HG03432 (cell line): Measurements from ENCODE around the gene GNAZ.
A peak's percentile ranks its signal among the peaks of the same experiment; 100 is the strongest.
"Not testable (repeated sequence)": the region's sequence is repeated elsewhere in the genome, so short reads cannot be mapped to it uniquely, and the experiment has no call there.

Source experiments
- ATAC-seq: cut with Tn5 transposase; IDR thresholded peaks from one replicate; pipeline ENCODE4 v1.9.1; 2021; ENCODE audit warnings: mild to moderate bottlenecking, moderate library complexity; ENCODE audit not compliant: unreplicated experiment

GNAZ gene

DNA sequence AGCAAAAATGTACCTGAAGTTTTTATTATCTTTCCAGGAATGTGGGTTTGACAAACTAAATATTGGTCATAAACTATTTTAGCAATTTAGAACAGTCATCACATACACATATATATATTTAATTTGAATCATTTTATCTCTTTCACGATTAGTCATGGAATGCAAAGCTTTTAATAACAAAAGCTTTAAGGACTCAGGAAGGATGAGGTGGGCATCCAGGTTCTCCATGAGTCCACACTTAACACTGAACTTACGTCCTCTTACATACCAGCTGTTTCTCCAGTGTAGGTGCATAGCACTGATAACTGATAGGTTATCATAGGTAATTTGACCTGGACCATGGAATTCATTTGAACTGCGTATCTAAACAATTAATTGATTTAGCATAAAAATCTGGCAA lies 28.1 kb upstream of the GNAZ start:
- no peak for ATAC-seq

DNA sequence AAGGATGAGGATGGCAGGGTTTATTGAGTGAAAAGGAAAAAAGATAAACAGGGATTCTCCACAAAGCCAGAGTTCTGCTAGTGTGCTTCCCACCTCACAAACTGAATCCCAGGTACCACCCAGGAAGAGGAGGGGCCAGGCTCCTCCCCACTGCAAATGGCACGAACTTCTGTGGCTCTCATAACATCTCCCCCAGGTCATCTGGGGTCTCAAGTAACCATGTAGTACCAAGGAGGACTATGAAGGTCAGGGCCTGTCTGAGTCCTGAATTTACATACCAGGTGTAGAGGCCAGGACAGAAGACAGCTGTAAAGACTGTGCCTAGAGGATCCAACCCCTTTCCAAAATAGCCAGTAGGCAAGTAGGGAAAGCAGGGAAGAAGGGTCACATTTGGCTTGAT lies 25.7 kb upstream of the GNAZ start:
- no peak for ATAC-seq

DNA sequence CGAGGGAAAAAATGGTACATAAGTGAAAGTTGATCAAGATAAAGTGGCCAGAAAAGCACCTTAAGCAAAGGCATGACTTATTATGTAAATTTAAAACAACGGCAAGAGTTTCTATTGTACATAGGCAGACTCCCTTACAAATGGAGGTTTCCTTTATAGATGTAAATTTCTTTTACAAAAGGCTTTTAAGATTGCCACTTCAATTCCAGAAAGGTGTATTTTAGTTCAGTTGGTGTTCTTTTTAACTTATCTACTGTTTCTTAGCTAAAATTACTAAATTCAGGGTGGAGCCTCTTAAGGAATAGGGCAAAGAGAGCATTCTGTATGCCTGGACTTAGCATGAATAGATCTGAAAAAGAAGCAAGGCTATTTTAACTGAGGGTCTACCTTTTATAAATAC lies 24.9 kb upstream of the GNAZ start:
- no peak for ATAC-seq

DNA sequence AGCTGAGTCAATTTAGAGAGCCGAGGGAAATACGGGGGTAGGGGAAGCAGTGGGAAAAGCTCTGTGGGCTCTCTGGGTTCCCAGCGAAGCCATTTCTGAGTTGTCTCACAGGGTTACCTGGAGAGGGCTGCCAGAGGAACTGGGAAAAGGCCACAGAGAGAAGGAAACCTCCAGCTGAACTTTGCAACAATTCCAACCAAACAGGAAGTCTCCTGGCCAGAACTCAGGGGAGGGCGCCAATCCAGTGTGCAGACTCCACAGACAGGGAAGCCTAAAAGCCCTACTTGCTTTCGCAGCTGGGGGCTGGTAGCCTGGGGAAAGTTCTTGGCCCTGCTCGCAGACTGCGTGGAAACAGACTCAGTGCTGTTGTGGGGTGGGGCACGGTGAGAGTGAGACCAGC lies 23.1 kb upstream of the GNAZ start:
- no peak for ATAC-seq

- no peak for ATAC-seq
Measured at GRCh38 chr22:23047742-23048141, 22.6 kb upstream of the GNAZ start.

DNA sequence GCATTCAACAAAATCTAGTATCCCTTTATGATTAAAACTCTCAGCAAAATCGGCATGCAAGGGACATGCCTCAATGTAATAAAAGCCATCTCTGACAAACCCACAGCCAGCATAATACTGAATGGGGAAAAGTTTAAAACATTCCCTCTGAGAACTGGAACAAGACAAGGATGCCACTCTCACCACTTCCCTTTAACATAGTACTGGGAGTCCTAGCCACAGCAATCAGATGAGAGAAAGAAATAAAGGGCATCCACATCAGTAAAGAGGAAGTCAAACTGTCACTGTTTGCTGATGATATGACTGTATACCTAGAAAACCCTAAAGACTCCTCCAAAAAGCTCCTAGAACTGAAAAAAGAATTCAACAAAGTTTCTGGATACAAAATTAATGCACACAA lies 19.8 kb upstream of the GNAZ start:
- not testable (repeated sequence) for ATAC-seq

- ATAC-seq = no peak
Measured at GRCh38 chr22:23053051-23053707, 17.1 kb upstream of the GNAZ start.

DNA sequence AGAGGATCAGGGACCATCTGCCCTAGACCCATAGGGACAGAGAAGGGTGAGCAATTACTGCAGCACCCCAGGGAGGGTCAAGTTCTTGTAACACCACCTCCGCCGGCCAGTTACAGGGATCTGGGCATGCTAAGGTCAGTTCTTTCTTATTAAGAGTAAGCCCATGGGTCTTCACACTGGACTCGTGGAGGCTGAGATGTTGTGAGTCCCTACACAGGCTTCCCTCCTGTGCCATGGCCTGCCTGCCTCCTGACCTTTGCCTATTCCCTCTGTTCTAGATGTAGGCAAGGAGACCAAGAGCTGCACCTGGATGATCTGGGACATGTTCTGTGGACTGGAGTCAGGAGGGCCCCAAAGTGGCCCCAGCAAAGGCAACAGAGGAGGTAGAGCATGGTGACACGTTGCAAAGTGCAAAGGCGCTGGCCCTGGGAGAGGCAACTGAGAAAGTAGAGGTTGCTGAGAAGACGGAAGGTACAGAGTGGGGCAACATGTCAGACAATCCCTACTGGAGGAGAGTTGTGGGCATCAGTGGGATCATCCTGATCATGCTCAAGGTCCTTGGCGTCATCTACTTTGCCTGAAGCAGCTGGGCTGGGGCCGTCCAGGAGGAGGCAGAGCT lies 16.3 kb upstream of the GNAZ start:
- ATAC-seq = peak; percentile 12

GRCh38 chr22:23054531-23055257 lies 15.6 kb upstream of the GNAZ start:
- peak; percentile 49 for ATAC-seq

GRCh38 chr22:23055449-23056179 lies 14.7 kb upstream of the GNAZ start:
- ATAC-seq = no peak

- no peak for ATAC-seq
Measured at GRCh38 chr22:23057331-23057730, 13.0 kb upstream of the GNAZ start.

GRCh38 chr22:23058063-23058462 lies 12.3 kb upstream of the GNAZ start:
- ATAC-seq = no peak

GRCh38 chr22:23058481-23059283 lies 11.6 kb upstream of the GNAZ start:
- no peak for ATAC-seq

DNA sequence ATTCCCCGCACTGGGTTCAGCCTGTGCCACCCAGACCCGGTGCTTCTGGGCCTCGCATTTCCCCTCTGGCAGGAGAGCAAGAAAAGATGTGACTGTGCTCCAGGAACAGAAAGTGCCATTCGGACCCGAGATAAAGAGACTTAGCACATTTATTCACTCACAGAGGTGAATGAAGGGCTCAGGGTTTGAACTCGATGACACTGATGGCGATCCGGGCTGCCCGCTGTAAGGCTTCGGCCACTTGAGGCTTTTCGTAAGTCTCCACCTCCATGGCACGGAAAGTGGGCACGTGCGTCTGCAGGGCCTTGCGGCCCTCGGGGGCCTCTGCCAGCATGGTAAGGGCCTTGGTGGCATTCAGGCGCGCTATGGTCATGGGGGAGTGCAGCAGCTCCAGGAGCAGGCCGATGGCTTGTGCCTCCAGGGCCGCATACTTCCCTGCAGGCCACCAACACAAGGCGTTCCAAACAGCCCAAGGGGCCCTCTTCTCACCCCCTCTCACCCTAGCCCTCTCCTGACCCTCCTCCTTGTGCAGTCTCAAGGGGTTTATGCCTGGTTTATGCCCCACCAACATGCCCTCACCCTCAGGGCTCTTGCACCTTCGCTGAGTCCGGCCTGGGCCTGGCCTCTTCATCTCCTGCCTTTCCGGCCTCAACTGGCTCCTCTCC lies 10.9 kb upstream of the GNAZ start:
- no peak for ATAC-seq

DNA sequence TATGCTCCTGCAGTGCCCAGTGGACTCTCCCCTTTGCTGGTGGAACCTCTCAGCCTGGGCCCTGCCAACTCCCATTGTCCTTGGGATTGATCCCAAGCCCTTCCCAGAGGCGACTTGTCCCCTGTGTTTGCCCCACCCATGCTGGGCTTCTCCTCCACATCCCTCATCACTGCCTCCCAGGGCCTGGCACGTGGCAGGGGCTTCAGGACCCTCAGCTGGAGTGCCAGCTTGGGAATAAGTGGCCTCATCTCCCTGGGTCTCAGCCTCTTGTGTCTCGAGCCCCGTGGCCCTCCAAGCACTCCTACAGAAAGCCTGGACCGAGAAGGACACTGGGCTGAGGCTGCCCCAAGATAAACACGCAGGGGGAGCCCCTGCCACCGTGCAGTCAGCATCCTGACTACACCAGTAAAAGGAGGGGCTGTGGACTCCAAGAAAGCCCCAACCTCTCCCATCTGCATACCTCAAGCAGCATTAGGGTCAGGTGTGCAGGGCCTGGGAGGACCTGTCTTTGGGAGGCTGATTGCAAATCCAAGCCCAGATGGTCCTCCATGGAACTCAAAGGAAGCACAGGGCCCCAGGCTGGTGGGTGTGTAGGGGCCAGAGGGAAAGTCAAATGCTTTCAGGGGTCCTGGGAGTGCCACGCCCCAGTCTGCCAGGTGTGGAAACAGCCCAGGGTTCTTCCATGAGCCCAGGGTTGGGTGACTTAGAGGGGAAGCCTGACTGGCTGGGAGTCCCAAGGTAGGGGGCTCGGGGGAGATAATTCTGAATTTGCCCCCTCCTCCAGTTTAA lies 9.5 kb upstream of the GNAZ start:
- no peak for ATAC-seq

DNA sequence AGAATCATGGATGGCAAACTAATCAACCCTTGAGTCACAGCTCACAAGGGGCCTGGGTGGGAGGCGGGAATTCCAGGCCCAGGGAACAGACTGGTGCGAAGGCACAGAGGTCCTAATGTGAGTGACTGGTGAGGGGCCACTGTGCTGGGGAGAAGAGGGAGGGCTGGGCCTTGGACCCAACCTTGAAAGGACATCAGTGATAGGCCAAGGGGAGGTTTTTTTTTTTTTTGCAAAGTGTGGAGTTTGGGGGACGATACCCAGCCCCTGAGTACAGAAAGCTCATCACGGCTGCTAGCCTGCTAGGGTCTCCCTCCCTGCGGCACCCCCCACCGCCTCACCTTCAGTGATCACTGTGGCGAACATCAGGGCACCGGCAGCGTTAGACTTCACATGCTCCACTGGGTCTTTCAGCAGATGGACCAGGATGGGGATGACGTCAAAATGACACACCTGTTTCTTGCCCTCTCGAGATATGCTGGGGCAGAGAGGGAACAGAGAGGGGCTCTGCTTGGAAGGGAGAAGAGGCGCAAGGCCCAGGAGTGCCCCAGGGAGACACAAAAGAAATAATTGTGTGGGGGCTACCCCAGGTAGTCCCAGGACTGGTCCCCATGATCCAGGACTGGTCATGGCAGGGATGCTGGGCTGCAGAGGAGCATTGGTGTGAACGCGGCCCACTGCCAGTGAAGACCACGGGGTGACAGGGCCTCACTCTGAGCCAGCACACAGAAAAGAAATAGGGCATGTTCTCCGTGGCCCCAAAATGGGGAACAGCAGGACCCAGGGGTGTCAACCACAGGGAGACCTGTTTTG lies 8.6 kb upstream of the GNAZ start:
- no peak for ATAC-seq

DNA sequence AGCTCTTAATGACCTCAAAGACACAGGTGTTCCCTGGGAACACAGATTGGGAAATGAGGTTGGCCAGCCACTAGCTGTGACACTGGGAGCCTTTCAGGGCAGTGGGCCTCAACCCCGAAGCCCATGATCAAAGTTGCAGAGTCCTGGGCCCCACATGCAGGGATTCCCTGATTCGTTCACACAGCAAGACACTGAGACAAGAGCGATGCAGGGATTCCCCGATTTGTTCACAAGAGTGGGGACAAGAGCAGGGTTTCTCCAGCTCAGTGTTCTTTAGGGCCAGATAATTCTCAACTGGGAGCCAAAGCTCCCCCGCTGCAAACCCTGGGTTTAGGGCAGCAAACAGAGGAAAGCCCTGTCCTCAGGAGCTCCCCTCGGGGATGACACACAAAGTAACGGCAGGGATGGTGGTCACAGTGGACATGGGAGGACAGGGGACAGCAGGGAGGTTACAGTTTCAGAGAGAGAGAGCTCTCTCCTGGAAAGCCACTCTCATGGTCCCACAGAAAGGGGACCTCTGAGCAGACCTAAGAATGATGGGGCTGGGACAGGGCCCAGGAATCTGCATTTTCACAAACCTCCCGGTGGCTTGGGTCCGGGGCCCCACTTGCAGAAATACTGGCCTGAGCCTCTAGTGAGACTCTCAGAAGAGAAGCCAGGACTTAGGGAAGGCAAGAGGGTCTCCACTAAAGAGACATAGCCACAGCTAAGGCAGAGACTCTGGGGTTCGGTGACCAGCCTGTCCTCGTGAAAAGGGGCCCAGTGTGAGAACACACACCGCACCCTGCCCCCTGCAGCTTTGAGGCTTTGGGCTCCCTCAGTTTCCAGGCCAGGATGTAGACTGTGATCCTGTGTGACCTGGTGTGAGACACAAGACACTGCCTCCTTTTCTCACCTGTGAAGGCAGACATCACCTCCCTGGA lies 7.4 kb upstream of the GNAZ start:
- ATAC-seq = no peak
